WTC11 (cell line): ENCODE data around the gene SIRT5.

Experiments
- CTCF ChIP-seq: fragments of 200-600 bp; IDR thresholded peaks from 2 replicates; pipeline ENCODE4 v1.8.0; 2022; ENCODE audit warnings: antibody characterized with exemption
- ESRRA ChIP-seq: sonication (generic); formaldehyde crosslinking; IDR thresholded peaks from 2 replicates; pipeline ENCODE4 v1.8.1; 2022; ENCODE audit warnings: mild to moderate bottlenecking, missing genetic modification reagents, borderline replicate concordance
- JUN ChIP-seq: sonication (generic); formaldehyde crosslinking; IDR thresholded peaks from 2 replicates; pipeline ENCODE4 v1.8.0; 2023; ENCODE audit warnings: mild to moderate bottlenecking, missing genetic modification reagents
- MAX ChIP-seq: sonication (generic); formaldehyde crosslinking; IDR thresholded peaks from 2 replicates; pipeline ENCODE4 v1.8.0; 2022; ENCODE audit warnings: mild to moderate bottlenecking, missing genetic modification reagents
- NR2C2 ChIP-seq: sonication (generic); formaldehyde crosslinking; IDR thresholded peaks from 2 replicates; pipeline ENCODE4 v1.8.0; 2022; ENCODE audit warnings: mild to moderate bottlenecking, missing genetic modification reagents
- PRDM15 ChIP-seq: sonication (generic); formaldehyde crosslinking; IDR thresholded peaks from 2 replicates; pipeline ENCODE4 v1.8.0; 2022; ENCODE audit warnings: missing genetic modification reagents
- ZNF138 ChIP-seq: sonication (generic); formaldehyde crosslinking; conservative IDR thresholded peaks from 2 replicates; pipeline ENCODE4 v1.8.1; 2022; ENCODE audit warnings: mild to moderate bottlenecking, moderate library complexity, missing genetic modification reagents

GRCh38 chr6:13572951-13573654, 1.3 kb upstream of the SIRT5 start:
- TF ChIP-seq MAX (CRISPR knock-in tag) (no peak), CTCF (no peak), PRDM15 (CRISPR knock-in tag) (no peak), ESRRA (CRISPR knock-in tag) (no peak), JUN (CRISPR knock-in tag) (no peak), ZNF138 (CRISPR knock-in tag) (no peak), NR2C2 (no peak)
